Lung (tissue), 12 donors: ENCODE measurements around the gene TRAF3IP3. TPM values are rescaled to one million over a fixed set of nuclear protein-coding genes. Genes with fewer than 3 reads are reported as not detected.

ENCODE experiments used
- ATAC-seq: fragments of 200-7000 bp; cut with Tn5 transposase; one replicate; pipeline ENCODE4 v1.9.1; 2020; ENCODE audit warnings: moderate number of reproducible peaks; ENCODE audit not compliant: insufficient read depth, low FRiP score
- DNase-seq, 3 donors: peaks; one replicate each; pipeline ENCODE4 v3.0.0-alpha.2; 2013 to 2017
- H3K27ac ChIP-seq, 2 donors: one replicate each; pipeline ENCODE4 v1.5.1; 2013; ENCODE audit warnings: mild to moderate bottlenecking in 2 of 2, moderate library complexity in 2 of 2, control low read depth in 1 of 2, inconsistent platforms in 1 of 2, low read depth in 1 of 2, low read length in 1 of 2
- H3K27me3 ChIP-seq, 3 donors: one replicate each; pipeline ENCODE4 v1.5.1; 2013; ENCODE audit warnings: low read length in 2 of 3; ENCODE audit not compliant: control insufficient read depth in 3 of 3, insufficient read depth in 3 of 3
- H3K36me3 ChIP-seq, 4 donors: one replicate each; pipeline ENCODE4 v1.5.1; 2013; ENCODE audit warnings: low read length in 4 of 4, mild to moderate bottlenecking in 1 of 4, moderate library complexity in 1 of 4; ENCODE audit not compliant: control insufficient read depth in 4 of 4, insufficient read depth in 4 of 4
- H3K4me1 ChIP-seq, 5 donors: one replicate each; pipeline ENCODE4 v1.5.1; 2013; ENCODE audit warnings: low read length in 5 of 5, mild to moderate bottlenecking in 2 of 5, moderate library complexity in 1 of 5; ENCODE audit not compliant: control insufficient read depth in 5 of 5, insufficient read depth in 5 of 5
- H3K4me3 ChIP-seq: one replicate; pipeline ENCODE4 v1.5.1; 2013; ENCODE audit warnings: mild to moderate bottlenecking, control low read depth, moderate library complexity
- H3K9ac ChIP-seq, 2 donors: one replicate each; pipeline ENCODE4 v1.5.1; 2013; ENCODE audit warnings: low read length in 2 of 2, control low read depth in 1 of 2; ENCODE audit not compliant: insufficient read depth in 1 of 2
- H3K9me3 ChIP-seq, 4 donors: one replicate each; pipeline ENCODE4 v1.5.1; 2013; ENCODE audit warnings: low read length in 3 of 4, mild to moderate bottlenecking in 1 of 4, moderate library complexity in 1 of 4; ENCODE audit not compliant: control insufficient read depth in 4 of 4, insufficient read depth in 3 of 4
- CTCF ChIP-seq: IDR thresholded peaks from 2 replicates; pipeline ENCODE4 v1.5.1; 2012; ENCODE audit warnings: mild to moderate bottlenecking; ENCODE audit errors: control extremely low read depth, extremely low read depth
- WGBS, 2 donors: extraction: QIAGEN DNeasy Blood & Tissue Kit; methylation state at CpG; one replicate each; pipeline ENCODE4 v1.1.7; 2013; 5-methylcytosine and 5-hydroxymethylcytosine counted together
- polyA plus RNA-seq, 2 donors: library from polyadenylated mRNA; stranded (reverse); fragments of 200-250 nt; gene quantifications; one replicate each; pipeline ENCODE4 v1.2.1, GENCODE V29; 2013
- total RNA-seq, 2 donors: library from RNA; depleted of rRNA in 1 of 2; stranded (reverse); fragments of >200 nt in 1 of 2; gene quantifications; one replicate each; pipeline ENCODE4 v1.2.1, GENCODE V29; 2014 to 2021
- donor health status: control.
- donor health status: control.
- donor health status: Bipolar disorder and iron deficiency.
- donor health status: healthy.
- donor health status: DM: yes; HTN: yes; CAD: no.

The TRAF3IP3 gene
- total and polyA plus RNA-seq, 4 donors = 6.0 to 15.7 (median 7.6) TPM

GRCh38 chr1:209742409-209743144 is 13.3 kb upstream of the TRAF3IP3 start:
- ATAC-seq (no peak), DNase-seq (peak; percentile 32 to 77 (median 59))
- Histone ChIP-seq H3K27me3 (no peaks in the 10 kb centered on the region), H3K27ac (peak overlapping the region in 1 of 2 donors; percentile 3), H3K9ac (peak overlapping the region in 1 of 2 donors; percentile 85), H3K36me3 (no peaks in the 10 kb centered on the region), H3K9me3 (no peaks in the 10 kb centered on the region), H3K4me3 (no peak overlapping the region), H3K4me1 (peaks cover 0 to 17% (median 5%) of the 10 kb centered on the region in 5 donors)
- TF ChIP-seq CTCF = no peak
- 59 to 78% methylated on average over 8 of the region's 8 CpGs for WGBS, 2 donors

GRCh38 chr1:209743145-209743482 is 12.7 kb upstream of the TRAF3IP3 start:
- TF ChIP-seq CTCF = no peak
- 69 to 73% methylated on average over 2 of the region's 2 CpGs for WGBS, 2 donors
- H3K36me3 ChIP-seq = no peaks in the 10 kb centered on the region
- no peak overlapping the region for H3K4me3 ChIP-seq
- H3K4me1 ChIP-seq = peaks cover 0 to 19% (median 5%) of the 10 kb centered on the region in 5 donors
- H3K27me3 ChIP-seq = no peaks in the 10 kb centered on the region
- DNase-seq = peak; percentile 8 to 39 (median 20)
- no peaks in the 10 kb centered on the region for H3K9me3 ChIP-seq
- no peak overlapping the region for H3K27ac ChIP-seq
- no peak overlapping the region for H3K9ac ChIP-seq
- ATAC-seq = no peak

GRCh38 chr1:209746451-209747165 is 9.2 kb upstream of the TRAF3IP3 start:
- DNase-seq = no peak
- no peak overlapping the region for H3K4me3 ChIP-seq

More at GRCh38 chr1:209746451-209747165, 9.2 kb upstream of the TRAF3IP3 start:
- no peak overlapping the region for H3K27ac ChIP-seq
- ATAC-seq = no peak
- TF ChIP-seq CTCF = no peak
- H3K27me3 ChIP-seq = no peaks in the 10 kb centered on the region
- H3K9me3 ChIP-seq = peaks cover 0 to 1% (median 0%) of the 10 kb centered on the region in 4 donors
- WGBS, 2 donors = 60 to 63% methylated on average over 4 of the region's 4 CpGs
- H3K9ac ChIP-seq = no peak overlapping the region
- H3K4me1 ChIP-seq = peaks cover 0 to 18% (median 3%) of the 10 kb centered on the region in 5 donors
- no peaks in the 10 kb centered on the region for H3K36me3 ChIP-seq
